Amniotic stem cell (primary cell): ENCODE measurements around the gene LCA5L.
"Not testable (repeated sequence)": the region's sequence is repeated elsewhere in the genome, so short reads cannot be mapped to it uniquely, and the experiment has no call there.

Experiments used
- DNase-seq: peaks from one replicate; lab custom pipeline; 2025; lab: John Stamatoyannopoulos, UW

The LCA5L gene

DNA sequence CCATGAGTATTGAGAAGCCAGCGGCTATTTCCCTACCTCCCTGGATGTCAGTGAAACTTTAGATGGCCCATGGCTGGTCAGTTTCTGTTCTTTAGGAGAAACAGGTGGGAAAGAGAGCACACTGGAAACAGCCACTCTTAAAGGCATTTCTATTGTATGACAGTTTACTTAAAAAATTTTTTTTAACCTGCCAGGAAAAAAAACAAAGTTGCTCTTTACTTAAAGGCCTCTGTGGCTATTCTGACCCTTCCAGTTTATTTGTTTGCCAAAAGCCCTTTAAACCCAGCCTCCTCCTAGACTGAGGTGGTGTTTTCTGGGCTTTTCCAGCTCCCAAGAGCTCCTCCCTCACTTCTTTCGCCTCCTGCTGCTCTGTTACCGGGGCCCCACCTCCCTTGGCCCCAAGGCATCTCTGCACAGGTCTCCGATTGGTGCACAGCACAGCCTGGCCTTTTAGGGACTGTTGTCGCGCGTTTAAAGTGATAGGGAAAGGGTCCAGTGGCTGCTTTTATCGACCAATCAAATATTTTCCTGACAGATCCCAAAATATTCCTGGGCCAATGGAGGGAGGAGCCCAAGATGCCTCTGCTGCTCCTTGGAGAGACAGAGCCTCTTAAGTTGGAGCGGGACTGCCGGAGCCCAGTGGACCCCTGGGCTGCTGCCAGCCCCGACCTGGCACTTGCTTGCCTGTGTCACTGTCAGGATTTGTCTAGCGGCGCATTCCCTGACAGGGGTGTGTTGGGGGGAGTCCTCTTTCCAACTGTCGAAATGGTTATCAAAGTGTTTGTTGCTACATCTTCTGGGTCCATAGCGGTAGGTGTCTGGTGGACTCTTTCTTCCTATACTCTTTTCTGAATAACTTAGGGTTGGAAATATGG, 6.0 kb upstream of the LCA5L start, which contains the start of gene SH3BGR:
TSS of gene SH3BGR (plus strand) at position 639 of the 875 bp plus-strand sequence. CDS start at position 766, 127 bp downstream.
- DNase-seq: no peak

- DNase-seq: no peak
These were observed 1.7 kb upstream of the LCA5L start for GRCh38 chr21:39447264-39447663.

- peak; percentile 12 for DNase-seq
These were observed 977 bp downstream of the LCA5L start for GRCh38 chr21:39444421-39445180.

DNA sequence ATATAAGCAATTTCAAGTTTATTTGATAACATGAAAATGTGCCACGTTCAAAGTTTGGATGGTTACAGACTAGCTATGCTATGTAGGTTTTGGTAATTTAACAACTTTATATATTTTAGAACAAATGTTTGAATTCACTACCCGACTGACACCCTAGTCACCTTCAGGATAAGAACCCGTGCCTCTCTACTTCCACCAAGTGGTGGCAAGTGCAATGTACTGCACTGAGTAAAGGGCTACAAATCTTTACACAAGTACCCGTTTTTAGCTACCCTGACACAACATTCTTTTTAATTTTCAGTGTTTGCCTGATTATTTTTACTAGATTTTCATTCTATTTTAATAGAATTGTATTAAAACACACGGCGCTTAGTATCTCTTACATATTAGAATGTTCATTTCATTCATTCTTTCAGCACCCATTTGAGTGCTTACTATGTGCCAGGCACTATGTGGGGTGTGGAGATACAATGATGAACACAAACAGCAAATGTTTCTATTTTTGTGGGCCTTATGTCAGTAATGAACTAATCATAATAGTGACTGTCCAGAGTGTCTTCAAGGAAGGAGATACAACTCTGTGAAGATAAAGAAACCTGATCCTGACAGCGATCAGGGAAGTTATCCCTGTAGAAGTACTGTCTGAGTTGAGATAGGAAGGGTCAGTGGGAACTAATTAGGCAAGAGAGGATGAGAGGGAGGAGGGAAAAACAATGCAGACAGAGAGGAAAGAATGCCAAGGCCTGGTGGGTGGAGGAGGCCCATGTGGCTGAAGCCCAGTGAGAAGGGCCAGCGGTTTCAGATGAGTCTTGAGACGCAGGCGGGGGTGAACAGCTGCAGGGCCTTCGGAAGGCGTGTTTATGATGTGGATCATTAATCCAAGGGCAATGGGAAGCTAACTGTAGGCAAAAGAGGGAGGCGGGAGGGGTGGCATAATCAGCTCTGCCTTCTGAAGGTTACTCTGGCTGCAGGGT, 3.8 kb downstream of the LCA5L start:
- peak; percentile 28 for DNase-seq

DNA sequence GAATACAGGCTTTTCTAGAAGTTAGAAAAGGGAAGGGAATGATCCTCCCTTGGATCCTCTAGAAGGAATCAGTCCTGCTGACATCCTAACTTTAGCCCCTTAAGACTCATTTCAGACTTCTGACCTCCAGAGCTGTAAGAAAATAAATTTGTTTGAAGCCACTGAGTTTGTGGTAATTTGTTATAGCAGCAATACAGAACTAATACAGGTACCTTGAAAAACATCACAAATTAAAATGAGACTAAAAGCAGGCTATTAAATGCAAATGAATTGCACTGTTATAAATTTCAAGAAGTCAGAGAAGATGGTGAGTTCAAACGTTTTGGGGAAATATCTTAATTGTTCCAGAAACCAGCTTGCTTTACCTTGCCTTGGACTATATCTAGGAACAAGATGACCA, 6.3 kb downstream of the LCA5L start:
- no peak for DNase-seq

- no peak for DNase-seq
These were observed 10.6 kb downstream of the LCA5L start for GRCh38 chr21:39434950-39435349.

DNA sequence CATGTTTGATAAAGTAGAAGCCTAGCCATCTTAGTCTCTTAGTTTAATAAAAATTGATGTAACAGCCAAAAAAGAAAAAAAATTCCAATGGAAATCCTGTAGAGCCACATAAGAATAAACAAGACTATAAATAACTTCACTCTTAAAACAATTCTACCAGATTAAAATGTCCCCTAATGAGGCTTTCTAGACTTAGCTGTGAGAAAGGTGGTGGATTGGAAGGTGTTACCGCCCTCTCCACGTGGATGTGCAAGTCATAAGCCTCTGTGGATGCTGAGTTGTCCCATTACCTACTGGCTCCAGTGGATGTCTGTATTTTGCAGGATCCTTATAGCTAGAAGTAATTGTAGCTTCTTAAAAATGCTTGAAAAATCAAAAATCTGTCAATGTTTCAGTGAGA, 14.6 kb downstream of the LCA5L start:
- DNase-seq: no peak

DNA sequence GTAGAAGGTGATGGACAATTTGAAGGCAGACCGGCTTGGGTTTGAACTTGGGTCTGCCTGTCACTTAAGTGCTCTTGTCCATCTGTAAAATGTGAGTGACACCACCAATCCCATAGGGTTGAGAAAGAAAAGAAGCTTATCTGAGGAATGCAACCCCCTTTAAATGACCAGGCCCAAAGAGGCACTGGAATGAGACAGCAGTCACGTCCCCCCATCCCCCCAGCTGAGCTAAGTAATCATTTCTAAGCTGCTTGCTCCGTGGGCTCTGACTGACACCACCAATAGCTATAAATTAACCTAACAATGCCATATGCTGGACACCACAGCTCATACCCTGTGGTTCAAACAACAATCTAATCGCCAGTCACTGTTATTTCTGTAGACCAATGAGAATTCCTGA, 15.1 kb downstream of the LCA5L start:
- DNase-seq: no peak

GRCh38 chr21:39430016-39430415, 15.6 kb downstream of the LCA5L start:
- DNase-seq: no peak

- no peak for DNase-seq
These were observed 16.1 kb downstream of the LCA5L start for GRCh38 chr21:39429445-39429844.

DNA sequence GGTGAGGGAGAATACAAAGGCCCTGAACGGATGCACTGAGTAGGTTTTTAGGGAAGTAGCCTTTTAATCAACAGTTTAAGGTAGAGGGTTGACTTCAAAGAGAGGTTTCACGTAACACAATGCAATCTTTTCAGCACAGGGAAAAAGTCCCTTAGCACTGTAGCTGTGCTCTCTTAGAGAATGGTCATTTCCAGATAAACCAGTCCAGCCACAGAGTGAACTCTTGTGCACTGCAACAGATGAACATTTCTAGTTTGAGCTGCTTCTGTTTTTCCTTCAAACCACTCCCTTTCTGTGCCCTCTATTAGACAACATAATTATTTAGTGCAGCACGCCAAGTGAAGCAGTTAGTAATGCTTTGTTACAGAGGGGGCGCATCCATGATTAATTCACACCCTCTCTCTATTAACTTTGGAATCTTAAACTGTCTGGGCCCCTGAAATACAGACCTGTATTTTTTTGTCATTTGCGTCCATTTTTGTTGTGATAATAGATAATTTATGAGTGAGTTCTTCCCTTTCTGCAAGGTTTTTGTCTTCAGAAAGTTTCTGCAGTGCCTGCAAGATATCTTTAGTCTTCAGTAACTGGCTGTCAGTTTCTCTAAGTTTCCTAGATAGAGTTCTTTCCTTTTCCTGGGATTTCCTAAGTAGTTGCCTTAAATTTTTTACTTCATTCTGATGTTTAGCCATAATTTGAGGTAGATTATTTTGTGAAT, 22.9 kb downstream of the LCA5L start:
- DNase-seq: no peak

- not testable (repeated sequence) for DNase-seq
These were observed 26.4 kb downstream of the LCA5L start for GRCh38 chr21:39419204-39419603.

GRCh38 chr21:39406065-39406464, 39.5 kb downstream of the LCA5L start:
- DNase-seq: no peak

- DNase-seq: no peak
These were observed 45.4 kb downstream of the LCA5L start for GRCh38 chr21:39400173-39400572.

DNA sequence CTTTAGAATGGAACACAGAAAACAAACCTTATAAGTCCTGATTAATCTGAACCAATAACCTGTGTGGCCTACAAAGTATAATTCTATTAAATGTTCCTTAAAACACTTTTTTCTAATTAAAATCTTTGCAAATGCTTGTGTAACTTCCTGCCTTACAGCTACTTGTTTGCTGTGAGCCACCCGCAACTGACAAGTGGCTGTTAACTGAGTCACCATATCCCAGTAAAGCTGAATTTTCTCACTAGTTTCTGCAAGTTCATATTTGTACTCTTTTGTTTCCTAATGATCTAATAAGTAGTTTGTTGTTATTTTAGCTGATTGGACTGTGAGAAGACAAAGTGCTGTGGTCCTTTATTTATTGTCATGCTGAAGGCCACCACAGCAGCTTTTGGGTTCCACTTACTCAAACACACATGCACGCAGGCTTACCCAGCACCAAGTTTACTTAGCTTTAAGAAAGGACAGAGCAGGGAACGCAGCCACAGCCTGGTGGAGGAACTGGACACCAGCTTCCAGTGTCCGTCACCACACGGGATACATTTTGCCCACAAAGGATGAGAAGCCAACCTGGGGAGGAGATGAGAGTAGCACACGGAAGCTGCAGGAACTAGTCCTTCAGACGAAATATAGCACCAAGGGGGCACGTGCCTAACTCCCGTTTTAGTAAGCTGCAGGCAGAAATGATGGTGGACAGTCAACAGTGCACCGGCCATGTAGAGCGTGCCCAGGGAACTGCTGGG, 47.8 kb downstream of the LCA5L start:
- DNase-seq: no peak

DNA sequence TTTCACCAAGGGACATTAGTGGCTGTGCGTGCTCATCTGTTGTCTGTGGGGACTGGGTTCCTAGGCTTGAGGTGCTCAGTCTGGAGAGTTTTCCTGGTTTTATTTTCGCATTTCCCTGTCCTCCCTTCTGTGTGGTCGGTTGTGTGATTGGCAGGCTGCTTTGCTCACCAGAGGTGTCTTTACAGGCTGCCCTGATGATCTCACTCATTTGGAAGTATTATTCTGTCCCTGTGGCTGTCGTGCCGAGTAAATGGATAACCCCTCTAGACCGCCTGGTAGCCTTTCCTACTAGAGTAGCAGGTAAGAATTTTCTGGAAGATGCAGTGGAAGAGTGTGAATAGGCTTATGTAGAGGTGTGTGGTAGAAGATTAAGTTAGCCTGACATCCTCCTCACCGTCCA, 52.6 kb downstream of the LCA5L start:
- DNase-seq: no peak

GRCh38 chr21:39390212-39390765, 55.3 kb downstream of the LCA5L start:
- DNase-seq: no peak

GRCh38 chr21:39388811-39389155, 56.8 kb downstream of the LCA5L start:
- DNase-seq: no peak

DNA sequence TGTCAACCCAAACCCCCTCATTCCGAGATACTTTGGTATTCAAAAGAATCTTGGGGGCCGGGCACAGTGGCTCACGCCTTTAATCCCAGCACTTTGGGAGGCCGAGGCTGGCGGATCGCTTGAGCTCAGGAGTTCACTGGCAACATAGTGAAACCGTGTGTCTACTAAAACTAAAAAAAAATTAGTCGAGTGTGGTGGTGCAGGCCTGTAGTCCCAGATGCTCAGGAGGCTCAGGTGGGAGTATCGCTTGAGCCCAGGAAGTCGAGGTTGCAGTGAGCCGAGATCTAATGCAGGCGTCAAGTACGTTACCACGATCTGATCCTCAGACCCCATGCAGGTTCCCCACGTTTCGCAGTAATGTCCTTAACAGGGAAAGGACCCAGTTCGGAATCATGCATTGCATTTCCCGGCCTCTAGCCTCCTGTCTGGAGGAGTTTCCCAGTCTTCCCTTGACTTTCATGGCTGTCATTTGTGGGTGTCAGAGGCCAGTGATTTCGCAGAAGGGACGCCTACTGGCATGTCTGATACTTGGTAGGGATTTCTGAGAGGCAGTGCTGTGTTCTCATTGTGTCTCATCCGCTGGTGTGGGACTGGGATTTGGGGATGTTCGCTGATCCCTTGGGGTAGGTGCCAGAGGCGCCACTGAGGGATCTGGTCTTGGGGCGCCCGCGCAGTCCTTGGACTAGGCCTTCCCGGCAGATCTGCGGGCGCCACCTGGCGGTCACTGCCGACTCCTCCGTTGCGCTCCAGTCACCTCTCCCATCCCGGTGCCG, 57.4 kb downstream of the LCA5L start:
- DNase-seq: peak; percentile 61
